HEK293T (cell line): ENCODE results near the gene MTREX.

Source experiments
- ARNT ChIP-seq: fragments of 450-650 bp; IDR thresholded peaks from 2 replicates; pipeline ENCODE4 v1.6.1; 2017; ENCODE audit warnings: mild to moderate bottlenecking
- BHLHE40 ChIP-seq: fragments of 450-650 bp; IDR thresholded peaks from 2 replicates; pipeline ENCODE4 v1.6.1; 2016; ENCODE audit warnings: mild to moderate bottlenecking, moderate library complexity, borderline replicate concordance
- ELF4 ChIP-seq: fragments of 450-650 bp; IDR thresholded peaks from 2 replicates; pipeline ENCODE4 v1.6.1; 2017; ENCODE audit warnings: antibody characterized with exemption
- FOXA1 ChIP-seq: fragments of 450-650 bp; IDR thresholded peaks from 2 replicates; pipeline ENCODE4 v1.6.1; 2016; ENCODE audit warnings: mild to moderate bottlenecking
- FOXK2 ChIP-seq: fragments of 450-650 bp; IDR thresholded peaks from 2 replicates; pipeline ENCODE4 v1.6.1; 2016; ENCODE audit warnings: mild to moderate bottlenecking
- FOXM1 ChIP-seq: fragments of 450-650 bp; IDR thresholded peaks from 2 replicates; pipeline ENCODE4 v1.6.1; 2017; ENCODE audit warnings: mild to moderate bottlenecking, borderline replicate concordance
- L3MBTL2 ChIP-seq: fragments of 450-650 bp; conservative IDR thresholded peaks from 2 replicates; pipeline ENCODE4 v1.6.1; 2016; ENCODE audit warnings: mild to moderate bottlenecking
- LEF1 ChIP-seq: fragments of 450-650 bp; IDR thresholded peaks from 2 replicates; pipeline ENCODE4 v1.6.1; 2017; ENCODE audit warnings: mild to moderate bottlenecking, borderline replicate concordance
- SP1 ChIP-seq: fragments of 450-650 bp; IDR thresholded peaks from 2 replicates; pipeline ENCODE4 v1.6.1; 2017
- SUZ12 ChIP-seq: fragments of 450-650 bp; IDR thresholded peaks from 2 replicates; pipeline ENCODE4 v1.6.1; 2016; ENCODE audit warnings: mild to moderate bottlenecking
- TARDBP ChIP-seq: fragments of 450-650 bp; IDR thresholded peaks from 2 replicates; pipeline ENCODE4 v1.6.1; 2016
- ZNF384 ChIP-seq: fragments of 450-650 bp; IDR thresholded peaks from 2 replicates; pipeline ENCODE4 v1.6.1; 2016
- TF ChIP-seq, protein P1 (sequence below): fragments of 450-650 bp; IDR thresholded peaks from 2 replicates; pipeline ENCODE4 v1.6.1; 2016

DNA sequence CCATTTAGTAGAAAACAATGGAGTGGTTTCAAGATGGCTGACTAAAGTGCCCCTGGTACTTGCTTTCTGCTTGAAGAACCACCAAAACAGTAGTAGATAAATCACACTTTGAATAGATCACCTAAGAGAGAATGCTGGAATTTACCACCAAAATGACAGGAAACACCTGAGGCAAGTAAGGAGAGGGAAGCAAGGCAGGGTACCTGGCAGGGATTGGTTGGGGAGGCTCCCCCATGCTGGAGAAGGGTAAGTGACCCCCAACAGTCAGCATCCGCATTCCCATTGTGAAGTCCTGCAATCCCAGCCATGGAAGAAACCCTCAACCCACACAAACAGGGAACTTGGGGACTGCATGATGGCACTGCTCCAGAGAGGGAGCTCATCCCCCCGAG lies 121.4 kb downstream of the MTREX start:
- TF ChIP-seq ZNF384 (no peak), L3MBTL2 (no peak), FOXM1 (no peak), FOXK2 (no peak), SP1 (no peak), SUZ12 (no peak), TARDBP (no peak), BHLHE40 (no peak), FOXA1 (no peak), LEF1 (no peak), ARNT (no peak), ELF4 (no peak)
- TF ChIP-seq, protein P1, sequence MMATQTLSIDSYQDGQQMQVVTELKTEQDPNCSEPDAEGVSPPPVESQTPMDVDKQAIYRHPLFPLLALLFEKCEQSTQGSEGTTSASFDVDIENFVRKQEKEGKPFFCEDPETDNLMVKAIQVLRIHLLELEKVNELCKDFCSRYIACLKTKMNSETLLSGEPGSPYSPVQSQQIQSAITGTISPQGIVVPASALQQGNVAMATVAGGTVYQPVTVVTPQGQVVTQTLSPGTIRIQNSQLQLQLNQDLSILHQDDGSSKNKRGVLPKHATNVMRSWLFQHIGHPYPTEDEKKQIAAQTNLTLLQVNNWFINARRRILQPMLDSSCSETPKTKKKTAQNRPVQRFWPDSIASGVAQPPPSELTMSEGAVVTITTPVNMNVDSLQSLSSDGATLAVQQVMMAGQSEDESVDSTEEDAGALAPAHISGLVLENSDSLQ, result no peak
